NCI-H2196 (cell line): ENCODE measurements around the gene PEAK1.
"Not testable (repeated sequence)": the region's sequence is repeated elsewhere in the genome, so short reads cannot be mapped to it uniquely, and the experiment has no call there.

Experiments used
- DNase-seq: peaks from one replicate; lab custom pipeline; 2025; ENCODE audit not compliant: unreplicated experiment; lab: John Stamatoyannopoulos, UW

Gene PEAK1

GRCh38 chr15:77421370-77421700, 1.4 kb upstream of the PEAK1 start:
- no peak for DNase-seq

GRCh38 chr15:77420610-77421369, 886 bp upstream of the PEAK1 start, which contains the start of gene HMG20A:
TSS of gene HMG20A (plus strand) at chr15:77420888. CDS start at chr15:77458408, 37,520 bp downstream.
- DNase-seq = peak; percentile 65

GRCh38 chr15:77418966-77419835, 703 bp downstream of the PEAK1 start:
- DNase-seq = no peak

GRCh38 chr15:77418391-77418965, 1.4 kb downstream of the PEAK1 start:
- DNase-seq = no peak

- no peak for DNase-seq
These were observed 2.3 kb downstream of the PEAK1 start for GRCh38 chr15:77417602-77418001.

GRCh38 chr15:77416954-77417353, 3.0 kb downstream of the PEAK1 start:
- no peak for DNase-seq

- DNase-seq = no peak
These were observed 3.8 kb downstream of the PEAK1 start for GRCh38 chr15:77416148-77416455.

GRCh38 chr15:77415450-77416147, 4.3 kb downstream of the PEAK1 start:
- no peak for DNase-seq

- no peak for DNase-seq
These were observed 5.0 kb downstream of the PEAK1 start for GRCh38 chr15:77414789-77415442.

- no peak for DNase-seq
These were observed 6.1 kb downstream of the PEAK1 start for GRCh38 chr15:77413699-77414349.

- no peak for DNase-seq
These were observed 6.8 kb downstream of the PEAK1 start for GRCh38 chr15:77412972-77413698.

- DNase-seq = no peak
These were observed 8.3 kb downstream of the PEAK1 start for GRCh38 chr15:77411619-77411976.

GRCh38 chr15:77410701-77411618, 8.9 kb downstream of the PEAK1 start:
- DNase-seq = no peak

- DNase-seq = not testable (repeated sequence)
These were observed 9.8 kb downstream of the PEAK1 start for GRCh38 chr15:77410157-77410500.

GRCh38 chr15:77409259-77410156, 10.4 kb downstream of the PEAK1 start:
- no peak for DNase-seq

- no peak for DNase-seq
These were observed 13.1 kb downstream of the PEAK1 start for GRCh38 chr15:77406846-77407245.

- not testable (repeated sequence) for DNase-seq
These were observed 13.6 kb downstream of the PEAK1 start for GRCh38 chr15:77406173-77406759.
